H1 (cell line): ENCODE results near the gene SPIRE1.
"Not testable (repeated sequence)": the region's sequence is repeated elsewhere in the genome, so short reads cannot be mapped to it uniquely, and the experiment has no call there.

ENCODE experiments used
- BRCA1 ChIP-seq: IDR thresholded peaks from 2 replicates; pipeline ENCODE4 v1.6.1; 2012; ENCODE audit warnings: low read depth, low read length, improper control_type of control experiment
- FOSL1 ChIP-seq: IDR thresholded peaks from 2 replicates; pipeline ENCODE4 v1.6.1; 2011; ENCODE audit warnings: mild to moderate bottlenecking, low read depth, low read length, moderate library complexity; ENCODE audit not compliant: insufficient read depth
- NRF1 ChIP-seq: IDR thresholded peaks from 2 replicates; pipeline ENCODE4 v1.6.1; 2011; ENCODE audit warnings: mild to moderate bottlenecking, low read depth, low read length, improper control_type of control experiment
- POLR2A ChIP-seq, 2 experiments: IDR thresholded peaks; 1 replicate in 1 of 2; 2 replicates in 1 of 2; pipeline ENCODE4 v1.6.1; 2011; ENCODE audit warnings: low read depth in 2 of 2, low read length in 2 of 2, mild to moderate bottlenecking in 2 of 2; ENCODE audit errors: control extremely low read depth in 1 of 2

- not testable (repeated sequence) for TF ChIP-seq FOSL1; POLR2A (IDR thresholded peaks at IDR 0.05; ENCODE audit: control extremely low read depth in 1 of 2, low read depth in 2 of 2, low read length in 2 of 2); BRCA1; NRF1
These were observed 247.2 kb downstream of the SPIRE1 start for GRCh38 chr18:12410747-12411146.
